Activated CD4-positive, alpha-beta T cell treated with anti-CD3 and anti-CD28 coated beads, Interleukin-2, amount 50 U/mL, for 16 hours (primary cell): Measurements from ENCODE around the gene KANK4.

Source experiments
- DNase-seq: peaks from one replicate; pipeline ENCODE4 v3.0.0-alpha.2; 2020

KANK4 gene

DNA sequence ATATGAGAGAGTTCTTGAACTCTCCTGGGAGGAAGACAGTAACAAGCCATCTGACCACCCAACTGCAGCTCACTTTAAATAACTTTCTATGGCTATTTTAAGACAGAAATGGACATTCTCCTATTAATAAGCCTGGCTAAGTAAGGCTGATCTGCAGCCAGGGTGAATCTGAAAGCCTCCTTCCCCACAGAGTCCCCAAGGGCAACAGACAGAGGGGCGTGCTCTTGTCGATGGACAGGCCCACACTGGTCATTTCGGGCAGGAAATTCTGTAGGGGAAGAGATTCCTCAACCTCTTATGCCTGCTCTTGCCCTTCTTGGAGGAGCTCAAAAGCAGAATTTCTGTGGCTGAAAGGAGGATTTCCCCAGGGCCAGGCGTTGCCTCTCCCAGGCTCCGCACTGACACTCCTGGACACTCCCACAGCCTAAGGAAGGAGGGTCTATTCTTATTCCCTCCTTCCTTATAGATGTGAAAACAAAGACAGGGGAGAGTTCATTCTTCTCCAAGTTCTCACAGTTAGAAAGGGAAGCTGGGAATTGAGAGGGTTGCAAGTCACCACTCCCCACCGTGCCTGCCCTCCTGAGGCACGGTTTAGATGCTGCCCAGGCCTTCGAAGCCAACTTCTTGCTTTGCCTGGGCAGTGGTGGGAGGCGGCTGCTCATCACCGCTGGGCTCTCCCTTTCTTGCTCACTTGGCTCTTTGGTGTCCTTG is 17.9 kb upstream of the KANK4 start:
- DNase-seq = no peak

DNA sequence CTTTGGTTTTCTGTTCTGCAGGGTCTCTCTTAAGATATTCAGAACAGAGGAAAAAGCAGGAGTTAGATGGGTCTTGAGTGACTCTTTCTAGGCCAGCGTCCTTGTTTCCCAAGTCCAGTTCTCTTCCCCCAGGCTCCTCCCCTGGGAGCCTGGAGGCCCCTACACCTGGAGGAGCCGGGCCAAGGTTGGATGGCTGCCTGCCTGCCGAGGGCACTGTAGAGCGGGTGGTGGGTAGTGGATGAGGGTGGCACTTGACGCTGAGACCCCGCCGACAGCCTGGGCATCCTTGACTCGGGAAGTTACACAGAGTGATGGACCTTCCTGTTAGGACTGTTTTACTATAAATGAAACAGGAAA is 17.4 kb upstream of the KANK4 start:
- no peak for DNase-seq

DNA sequence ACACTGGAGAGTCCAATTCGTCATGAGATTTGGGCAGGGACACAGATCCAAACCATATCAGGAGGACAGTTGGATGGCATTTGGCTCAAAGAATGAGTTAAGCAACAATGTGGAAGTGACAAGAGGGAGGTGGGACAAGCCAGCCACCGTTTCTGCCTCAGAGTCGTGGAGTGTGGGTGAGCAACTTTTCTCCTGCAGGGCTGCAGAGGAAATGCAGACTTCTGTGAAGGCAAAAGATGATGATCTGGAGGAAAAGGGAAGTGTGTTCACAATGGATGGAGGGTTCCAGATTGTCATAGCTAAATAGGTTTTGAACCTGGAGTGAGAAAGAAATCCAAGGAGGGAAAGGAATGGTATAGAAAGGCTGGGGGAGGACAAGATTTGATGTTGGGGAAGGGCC is 16.4 kb upstream of the KANK4 start:
- no peak for DNase-seq

DNA sequence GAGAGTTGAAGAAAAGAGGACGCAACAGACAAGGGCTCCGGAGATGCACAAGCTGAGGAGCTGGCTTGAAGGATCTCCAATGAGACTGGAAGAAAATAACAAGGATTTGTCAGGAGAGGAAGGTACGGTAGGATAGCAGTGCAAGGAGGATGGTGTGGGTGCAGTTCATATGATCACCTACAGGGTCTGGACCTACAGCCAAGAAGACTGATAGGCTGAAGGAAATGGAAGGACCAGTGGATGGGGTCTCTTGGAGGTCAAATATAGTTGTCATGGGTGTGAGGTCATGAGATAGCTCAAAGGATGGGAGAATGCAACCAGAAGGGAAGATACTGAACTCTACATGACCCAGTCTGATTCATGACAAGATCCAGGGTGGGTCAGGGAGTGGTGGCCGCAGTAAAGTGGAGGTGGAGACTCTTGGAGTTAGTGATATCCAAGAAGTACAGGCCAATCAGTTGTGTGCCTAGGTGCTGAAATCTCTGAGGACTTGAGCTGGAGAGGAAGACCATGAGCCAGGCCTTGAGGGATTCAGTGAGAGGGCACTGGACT is 15.3 kb upstream of the KANK4 start:
- DNase-seq = no peak

DNA sequence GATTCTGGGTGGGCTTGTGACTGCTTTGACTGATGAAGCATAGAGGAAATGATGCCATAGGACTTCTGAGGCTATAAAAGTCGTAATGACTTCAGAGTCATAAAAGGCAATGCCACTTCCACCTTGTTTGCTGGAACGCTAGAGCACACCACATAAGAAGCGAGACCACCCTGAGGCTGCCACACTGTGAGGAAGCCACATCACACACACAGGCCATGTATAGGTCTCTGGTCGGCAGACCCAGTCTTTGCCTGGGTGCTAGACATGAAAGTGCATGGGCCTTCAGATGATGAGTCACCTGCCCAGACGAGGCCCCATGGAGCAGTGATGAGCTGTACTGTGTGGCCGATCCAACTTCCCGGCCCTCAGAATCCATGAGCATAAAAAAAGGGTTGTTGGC is 14.2 kb upstream of the KANK4 start:
- no peak for DNase-seq

DNA sequence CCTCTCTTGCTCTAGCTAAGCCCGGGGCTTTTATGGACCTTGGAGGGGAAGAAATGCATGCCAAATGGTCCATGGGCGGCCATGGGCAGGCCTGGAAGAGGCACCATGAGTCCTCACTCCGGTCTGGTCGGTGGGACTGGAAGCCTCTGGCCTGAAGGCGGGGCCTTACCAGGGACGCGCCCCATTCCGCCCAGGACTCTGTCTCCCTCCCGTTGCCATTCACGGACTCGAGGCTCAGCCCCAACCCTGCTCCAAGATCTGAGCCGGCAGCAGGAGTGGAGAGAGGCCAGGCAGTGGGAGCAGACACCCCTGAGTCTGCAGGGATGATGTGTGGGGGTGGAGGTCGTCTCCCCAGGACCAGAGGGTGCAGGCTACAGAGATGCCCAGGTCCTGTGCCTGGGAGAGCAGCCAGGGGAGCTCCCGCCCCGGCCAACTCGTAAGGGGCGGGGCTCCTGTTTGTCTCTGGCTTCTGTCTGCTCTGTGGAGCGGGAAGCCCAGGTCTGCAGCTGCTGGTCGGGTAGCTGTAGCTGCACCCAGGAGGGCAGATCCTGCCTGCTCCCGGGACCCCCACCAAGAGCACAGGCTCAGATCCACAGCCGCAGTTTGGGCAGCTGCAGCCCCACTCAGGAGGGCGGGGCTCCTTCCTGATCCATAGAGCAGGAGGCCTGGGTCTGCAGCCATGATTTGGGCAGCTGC is 8.3 kb upstream of the KANK4 start:
- no peak for DNase-seq

DNA sequence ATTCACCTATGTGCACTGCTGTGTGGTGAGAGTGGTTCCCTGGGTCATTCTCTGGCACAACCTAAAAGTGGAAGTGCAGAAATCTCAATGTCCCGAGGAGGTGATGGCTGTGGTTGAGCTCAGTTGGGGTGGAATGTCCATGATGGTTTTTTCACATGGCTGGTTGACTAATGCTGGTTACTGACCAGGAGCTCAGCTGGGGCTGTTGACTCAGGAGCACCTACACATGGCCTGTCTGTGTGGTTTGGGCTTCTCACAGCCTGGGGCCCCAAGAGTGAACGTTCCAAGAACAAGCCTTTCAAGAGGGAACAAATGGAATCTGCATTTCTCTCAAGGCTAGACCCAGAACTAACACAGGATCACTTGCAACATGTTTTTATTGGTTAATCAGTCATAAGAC is 6.4 kb upstream of the KANK4 start:
- no peak for DNase-seq

DNA sequence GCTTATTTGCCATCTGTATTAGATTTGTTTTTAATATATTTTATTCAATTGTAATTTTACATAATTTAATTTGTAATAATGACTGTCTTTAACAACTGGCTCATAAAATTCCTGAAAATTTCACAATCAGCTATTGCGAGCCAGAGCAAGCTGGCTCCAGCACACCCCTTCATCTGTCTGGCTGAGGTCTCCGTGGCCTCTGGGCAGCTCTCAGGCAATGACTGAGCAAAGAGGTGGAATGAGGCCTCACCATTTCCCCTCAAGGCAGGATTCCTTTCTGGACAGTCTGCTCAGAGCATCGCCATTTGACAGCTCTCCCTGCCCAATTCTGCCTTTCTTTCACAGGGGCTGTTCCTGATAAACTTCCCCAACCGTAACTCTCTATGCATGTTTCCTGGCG is 5.8 kb upstream of the KANK4 start:
- no peak for DNase-seq

DNA sequence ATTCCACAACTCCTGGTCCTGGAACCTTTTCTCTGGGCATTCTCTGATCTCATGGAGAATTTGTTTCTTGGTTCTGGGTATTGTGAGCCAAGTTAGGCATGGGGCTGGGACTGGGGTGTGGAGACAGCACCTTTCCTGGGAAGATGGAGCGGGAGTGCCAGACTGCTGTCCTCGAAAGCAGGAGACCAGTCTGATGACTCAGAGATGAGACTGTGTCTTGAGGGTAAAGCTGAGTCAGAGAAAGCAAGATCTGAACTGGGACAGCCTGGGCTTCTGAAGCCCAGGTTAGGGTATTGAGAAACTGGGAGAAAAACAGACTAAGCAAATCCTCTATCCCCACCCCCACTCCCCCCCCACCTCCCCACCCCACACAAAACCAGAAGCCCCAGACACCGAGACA is 2.2 kb upstream of the KANK4 start:
- no peak for DNase-seq

DNA sequence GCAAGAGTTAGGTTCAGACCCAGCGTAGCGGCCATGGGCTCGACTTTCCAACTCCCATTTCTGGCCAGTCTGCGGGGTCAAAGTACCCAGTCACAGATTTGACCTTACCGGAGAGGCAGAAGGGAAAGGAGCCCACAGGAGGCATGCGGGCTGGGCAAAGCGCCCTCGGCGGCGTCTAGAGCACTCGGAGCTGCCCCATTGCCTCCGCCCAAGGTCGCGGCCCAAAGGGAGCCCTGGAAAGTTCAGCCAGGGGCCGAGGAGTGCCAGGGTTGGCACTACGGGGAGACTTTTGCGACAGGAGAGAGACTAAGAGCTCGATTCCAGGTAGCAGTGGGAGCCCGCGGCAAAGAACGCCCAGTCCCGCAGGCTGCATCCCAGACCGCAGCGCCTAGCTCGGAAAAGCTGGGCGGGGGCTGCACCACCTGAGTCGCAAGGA is 896 bp downstream of the KANK4 start:
- DNase-seq = no peak

DNA sequence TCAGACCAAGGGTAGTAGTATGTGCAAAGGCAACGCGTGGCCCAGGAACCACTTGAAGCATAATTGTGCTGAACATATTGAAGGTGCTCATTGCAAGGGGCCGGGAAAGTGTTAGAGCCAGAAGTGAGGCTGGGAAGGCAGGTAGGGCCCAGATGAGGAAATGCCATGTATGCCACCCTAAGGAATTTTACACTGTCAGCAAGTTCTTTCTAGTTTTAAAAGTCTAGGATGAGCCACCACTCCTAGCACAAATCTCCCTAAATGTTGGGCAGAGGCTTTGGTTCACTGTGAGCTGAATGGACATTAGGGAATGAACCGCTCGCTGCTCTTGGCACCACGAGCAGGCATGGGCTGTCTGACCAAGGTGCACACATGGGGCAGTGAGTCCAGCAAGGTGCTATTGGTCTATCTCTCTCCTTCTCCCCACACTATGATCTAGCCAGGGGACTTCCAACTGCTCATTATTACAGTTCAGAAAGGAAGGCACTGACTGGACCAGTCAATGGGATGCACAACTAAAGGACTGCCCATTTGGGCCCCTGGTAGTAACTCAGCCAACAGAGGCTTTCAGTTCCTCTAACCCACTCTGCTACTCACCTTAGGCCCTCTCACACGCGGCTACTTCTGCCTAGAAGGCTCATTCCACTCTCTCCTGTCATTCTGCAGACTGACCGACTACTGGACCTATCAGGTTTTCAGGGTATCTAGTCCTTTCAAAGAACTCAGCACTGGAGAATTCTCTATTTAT is 2.0 kb downstream of the KANK4 start:
- DNase-seq = no peak

DNA sequence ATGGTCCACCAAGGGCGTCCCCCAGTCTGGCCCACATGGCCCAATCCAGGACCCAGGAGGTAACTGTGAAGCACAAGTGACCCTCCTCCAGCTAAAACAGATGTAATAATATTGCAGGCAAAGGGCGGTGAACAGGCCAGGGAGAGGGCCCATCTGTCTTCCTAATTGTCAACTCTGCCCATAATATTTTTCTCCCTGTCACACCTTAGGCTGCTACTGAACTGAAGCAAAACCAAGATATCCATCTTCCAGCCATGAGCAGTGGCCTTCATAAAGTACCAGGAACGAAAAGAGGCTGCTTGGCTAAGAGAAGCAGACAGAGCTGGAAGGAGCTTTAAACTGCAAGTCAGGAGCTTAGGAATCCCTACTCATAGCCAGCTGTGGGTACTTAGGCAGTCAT is 3.1 kb downstream of the KANK4 start:
- DNase-seq = no peak

DNA sequence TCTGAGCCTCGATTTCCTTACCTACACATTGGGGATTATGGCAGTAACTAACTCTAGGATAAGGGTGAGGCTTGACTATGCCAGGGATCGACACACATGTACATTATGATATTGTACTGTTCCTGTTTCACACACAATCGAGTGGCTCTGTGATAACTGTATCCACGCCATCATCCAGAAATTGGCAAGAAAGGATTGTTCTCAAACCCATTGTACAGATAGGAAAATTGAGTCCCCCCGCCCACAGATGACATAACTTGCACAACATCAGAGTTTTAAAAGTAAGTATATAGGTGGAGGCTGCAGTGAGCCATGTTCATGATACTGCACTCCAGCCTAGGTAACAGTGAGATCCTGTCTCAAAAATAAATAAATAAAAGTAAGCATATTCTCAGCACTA is 3.8 kb downstream of the KANK4 start:
- no peak for DNase-seq

DNA sequence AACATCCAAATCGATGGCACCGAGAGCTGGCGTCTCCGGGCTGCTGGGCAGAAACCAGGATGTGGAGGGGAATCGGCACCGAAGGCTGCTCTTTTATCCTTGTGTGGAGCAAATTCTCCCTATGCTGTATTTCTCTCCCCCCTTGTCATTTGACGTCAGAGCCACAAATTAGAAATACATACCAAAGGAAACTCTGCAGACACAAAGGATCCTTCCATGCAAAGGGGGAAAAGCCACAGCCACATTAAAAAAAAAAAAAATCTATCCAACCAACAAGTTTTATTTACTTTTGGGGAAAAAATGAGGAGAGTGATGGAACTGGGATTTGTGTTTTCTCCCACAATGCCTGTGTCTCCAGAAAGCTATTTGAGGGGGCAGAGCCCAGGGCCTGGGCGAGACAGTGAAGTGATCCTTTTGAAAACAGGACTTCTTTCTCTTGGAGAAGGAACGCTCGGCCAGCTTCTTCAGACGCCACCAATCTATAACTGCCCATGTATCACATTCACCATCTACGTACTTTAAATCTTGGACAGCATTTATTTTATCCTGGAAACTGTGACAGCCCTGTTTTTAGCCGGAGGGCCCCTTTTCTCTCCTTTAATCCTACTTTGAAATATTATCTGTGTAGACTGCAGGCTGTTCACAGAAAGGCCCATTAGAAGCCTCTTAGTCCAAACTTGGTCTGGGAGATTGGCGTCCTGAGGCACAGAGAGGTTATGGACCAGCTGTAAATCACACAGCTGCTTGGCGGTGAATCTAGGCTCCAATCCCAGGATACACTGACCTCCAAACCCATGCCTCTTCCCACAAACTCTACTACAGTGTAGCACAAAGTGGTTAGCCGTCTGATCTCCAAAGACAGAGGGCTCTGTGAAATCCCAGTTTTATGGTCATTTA is 4.5 kb downstream of the KANK4 start:
- DNase-seq = no peak

DNA sequence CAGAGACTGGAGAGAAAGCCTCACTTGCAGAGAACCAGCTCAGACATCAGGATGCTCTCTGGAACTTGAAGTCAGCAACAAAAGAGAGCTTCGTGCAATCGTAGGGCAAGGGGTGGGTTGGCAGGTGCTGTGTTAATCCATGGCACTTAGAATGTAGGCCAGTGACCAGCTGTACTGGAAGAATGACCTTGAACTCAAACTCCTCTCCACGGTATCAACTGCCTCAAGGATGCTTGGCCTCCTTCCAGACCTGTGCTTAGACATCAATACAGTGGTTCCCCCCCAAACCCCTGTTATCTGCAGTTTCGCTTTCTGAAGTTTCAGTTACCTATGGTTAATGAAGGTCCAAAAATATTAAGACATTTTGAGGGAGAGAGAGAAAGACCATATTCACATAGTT is 6.5 kb downstream of the KANK4 start:
- no peak for DNase-seq

DNA sequence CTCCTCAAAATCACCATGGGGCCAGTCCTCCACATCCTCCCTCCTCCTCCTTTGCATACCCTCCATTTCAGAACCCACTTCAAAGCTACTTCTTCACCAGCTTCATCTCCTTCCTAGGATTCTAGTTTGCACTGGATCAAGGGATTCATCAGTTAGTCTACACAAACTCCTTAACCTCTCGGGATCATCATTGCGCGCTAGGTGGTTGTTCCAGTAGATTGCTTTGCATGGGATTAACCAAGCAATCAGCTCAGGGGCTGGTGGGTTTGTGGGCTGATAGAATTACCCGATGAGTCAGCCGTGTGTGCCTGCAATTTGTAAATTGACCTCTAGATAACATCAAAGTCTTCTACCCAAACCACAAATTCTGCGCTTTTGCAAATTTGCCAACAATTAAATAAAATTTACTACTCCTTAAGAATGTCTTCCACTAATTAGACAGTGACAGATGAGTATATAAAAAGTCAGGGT is 7.7 kb downstream of the KANK4 start:
- no peak for DNase-seq

DNA sequence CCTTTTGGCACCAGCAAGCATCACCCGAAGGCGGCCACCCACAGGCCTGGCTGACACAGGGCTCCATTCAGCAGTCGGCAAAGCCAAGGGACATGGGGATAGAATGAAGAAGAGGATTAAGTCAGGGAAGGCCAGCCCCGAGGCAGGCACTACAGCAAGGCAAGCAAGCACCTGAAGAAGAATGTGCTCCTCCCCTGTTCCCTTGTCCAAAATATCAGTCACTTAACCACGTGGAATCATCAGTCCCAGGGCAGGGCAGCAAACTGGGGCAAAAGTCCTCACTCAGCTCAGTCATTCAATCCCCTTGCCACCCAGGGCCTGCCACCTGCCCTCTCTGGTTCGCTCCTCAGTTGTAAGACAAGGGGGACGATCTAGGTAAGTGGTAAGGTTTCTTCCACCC is 9.3 kb downstream of the KANK4 start:
- DNase-seq = no peak

DNA sequence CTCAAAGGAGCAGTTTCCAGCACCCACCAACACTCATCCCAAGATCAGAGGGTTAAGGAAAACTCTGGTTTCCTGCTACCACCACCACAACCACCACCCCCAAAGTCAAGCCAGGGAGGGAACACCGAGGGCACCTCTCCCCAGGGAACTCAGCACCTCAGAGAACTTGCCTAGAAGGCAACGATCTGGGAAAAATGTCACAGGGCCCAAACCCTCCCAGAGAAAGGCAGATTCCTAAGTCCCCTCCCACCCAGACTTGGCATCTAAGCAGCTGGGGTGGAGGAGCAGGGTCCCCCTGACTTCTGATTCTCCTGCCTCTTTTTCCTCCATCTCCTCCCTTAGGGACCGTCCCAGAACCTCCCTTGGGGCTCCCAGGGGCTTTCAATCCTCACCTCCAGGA is 10.6 kb downstream of the KANK4 start:
- no peak for DNase-seq

DNA sequence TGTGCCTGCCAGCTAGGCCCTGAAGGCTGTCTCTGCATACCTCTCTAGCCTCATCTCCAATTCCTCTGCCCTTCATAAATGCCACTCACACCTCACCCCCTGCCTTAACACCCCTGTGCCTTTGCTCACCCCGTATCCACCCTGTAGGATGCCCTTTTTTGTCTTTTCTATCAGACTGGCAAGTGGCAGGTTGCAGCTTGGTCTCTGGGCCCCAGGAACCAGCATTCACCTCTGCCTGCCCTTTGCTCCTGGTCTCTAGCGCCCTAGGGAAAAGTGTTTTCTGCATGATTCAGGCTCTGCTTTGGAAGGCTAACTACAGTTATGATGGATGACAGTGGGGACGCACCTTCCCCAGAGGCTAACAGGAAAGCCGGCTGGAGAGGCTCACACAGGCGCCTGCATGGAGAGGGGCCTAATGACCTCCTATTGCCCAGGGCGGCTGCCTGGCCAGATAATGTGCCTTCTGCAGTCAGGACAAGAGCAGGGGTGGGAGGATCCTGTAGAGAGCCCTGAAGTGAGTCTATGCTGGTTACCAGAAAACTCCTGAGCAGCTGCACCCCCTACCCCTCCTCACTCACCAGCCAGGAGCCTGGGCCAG is 11.2 kb downstream of the KANK4 start:
- no peak for DNase-seq

DNA sequence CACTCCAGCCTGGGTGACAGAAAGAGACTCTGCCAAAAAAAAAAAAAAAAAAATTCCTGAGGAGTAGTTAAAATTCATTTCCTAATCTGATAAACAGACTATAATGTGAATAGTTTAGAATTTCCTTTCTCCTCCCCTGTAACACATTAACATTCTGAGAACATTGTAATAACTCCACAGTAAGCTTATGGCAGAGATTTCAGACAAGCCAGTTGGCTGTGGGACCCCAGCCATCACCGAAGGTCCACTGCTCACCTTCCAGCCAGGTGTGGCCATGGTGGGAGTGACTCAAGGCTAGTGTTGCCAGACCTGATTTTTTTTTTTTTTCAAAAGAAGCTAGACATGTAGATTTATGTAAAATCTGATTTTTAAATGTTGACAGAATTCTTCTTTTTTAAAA is 11.8 kb downstream of the KANK4 start:
- no peak for DNase-seq

DNA sequence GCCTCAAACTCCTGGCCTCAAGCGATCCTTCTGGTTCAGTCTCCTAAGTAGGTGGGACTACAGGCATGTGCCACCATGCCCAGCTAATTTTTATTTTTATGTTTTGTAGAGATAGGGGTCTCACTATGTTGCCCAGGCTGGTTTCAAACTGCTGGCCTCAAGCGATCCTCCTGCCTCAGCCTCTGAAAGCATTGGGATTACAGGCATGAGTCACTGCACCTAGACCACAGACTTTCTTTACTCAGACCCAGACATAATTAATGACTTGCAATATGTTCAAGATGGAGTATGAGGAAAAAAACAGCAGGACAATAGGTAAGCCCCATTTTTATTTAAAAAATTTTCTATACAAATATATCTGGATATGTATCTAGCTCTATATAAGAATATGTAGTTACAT is 13.2 kb downstream of the KANK4 start:
- DNase-seq = no peak

DNA sequence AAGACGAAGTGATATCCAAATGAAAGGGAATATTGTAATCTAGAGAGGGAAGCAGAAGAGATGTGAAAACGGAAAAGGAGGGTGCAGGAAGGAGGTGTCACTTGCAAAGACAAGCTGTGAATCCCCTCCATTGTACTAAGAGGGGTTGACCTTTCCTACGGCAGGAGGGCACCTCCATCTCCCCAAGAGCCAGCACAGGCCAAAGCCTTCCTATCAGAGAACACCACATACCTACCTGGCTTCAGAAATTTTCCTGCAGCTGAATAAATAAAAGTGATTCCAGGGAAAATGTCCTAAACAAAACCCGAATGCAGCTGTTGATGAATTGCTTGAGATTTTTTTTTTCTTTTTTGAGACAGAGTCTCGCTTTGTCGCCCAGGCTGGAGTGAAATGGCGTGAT is 14.3 kb downstream of the KANK4 start:
- DNase-seq = no peak
